Measurements from ENCODE around the gene LRRC8D. TPM values are rescaled to one million over a fixed set of nuclear protein-coding genes. Genes with fewer than 3 reads are reported as not detected.
A peak's percentile ranks its signal among the peaks of the same experiment; 100 is the strongest.

LRRC8D gene
- total and polyA plus RNA-seq, 9 of the 15 experiments (the other 6 are each of a cell fraction or from before 2014, with no cell fraction given) = 3.4 to 53.9 (median 15.9) TPM

- TF ChIP-seq, protein P1, sequence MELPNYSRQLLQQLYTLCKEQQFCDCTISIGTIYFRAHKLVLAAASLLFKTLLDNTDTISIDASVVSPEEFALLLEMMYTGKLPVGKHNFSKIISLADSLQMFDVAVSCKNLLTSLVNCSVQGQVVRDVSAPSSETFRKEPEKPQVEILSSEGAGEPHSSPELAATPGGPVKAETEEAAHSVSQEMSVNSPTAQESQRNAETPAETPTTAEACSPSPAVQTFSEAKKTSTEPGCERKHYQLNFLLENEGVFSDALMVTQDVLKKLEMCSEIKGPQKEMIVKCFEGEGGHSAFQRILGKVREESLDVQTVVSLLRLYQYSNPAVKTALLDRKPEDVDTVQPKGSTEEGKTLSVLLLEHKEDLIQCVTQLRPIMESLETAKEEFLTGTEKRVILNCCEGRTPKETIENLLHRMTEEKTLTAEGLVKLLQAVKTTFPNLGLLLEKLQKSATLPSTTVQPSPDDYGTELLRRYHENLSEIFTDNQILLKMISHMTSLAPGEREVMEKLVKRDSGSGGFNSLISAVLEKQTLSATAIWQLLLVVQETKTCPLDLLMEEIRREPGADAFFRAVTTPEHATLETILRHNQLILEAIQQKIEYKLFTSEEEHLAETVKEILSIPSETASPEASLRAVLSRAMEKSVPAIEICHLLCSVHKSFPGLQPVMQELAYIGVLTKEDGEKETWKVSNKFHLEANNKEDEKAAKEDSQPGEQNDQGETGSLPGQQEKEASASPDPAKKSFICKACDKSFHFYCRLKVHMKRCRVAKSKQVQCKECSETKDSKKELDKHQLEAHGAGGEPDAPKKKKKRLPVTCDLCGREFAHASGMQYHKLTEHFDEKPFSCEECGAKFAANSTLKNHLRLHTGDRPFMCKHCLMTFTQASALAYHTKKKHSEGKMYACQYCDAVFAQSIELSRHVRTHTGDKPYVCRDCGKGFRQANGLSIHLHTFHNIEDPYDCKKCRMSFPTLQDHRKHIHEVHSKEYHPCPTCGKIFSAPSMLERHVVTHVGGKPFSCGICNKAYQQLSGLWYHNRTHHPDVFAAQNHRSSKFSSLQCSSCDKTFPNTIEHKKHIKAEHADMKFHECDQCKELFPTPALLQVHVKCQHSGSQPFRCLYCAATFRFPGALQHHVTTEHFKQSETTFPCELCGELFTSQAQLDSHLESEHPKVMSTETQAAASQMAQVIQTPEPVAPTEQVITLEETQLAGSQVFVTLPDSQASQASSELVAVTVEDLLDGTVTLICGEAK (IDR thresholded peaks at IDR 0.05) = peak; percentile 82
- TF ChIP-seq, protein P1 (CRISPR knock-in tag; IDR thresholded peaks at IDR 0.05) = no peak
- no peak for TF ChIP-seq ZSCAN32 (CRISPR knock-in tag; IDR thresholded peaks at IDR 0.05)
Measured at GRCh38 chr1:89949991-89950624, 129.3 kb downstream of the LRRC8D start (continued).
